Transverse colon (tissue), 3 donors: ENCODE measurements around the gene EDDM13.

ENCODE experiments used
- CTCF ChIP-seq, 5 experiments: fragments of 200-600 bp in 3 of 5; fragments of 450-650 bp in 2 of 5; sonication (generic) in 3 of 5; IDR thresholded peaks; 1 replicate in 2 of 5; 2 replicates in 3 of 5; pipeline ENCODE4 v1.5.1; 2016 to 2017; ENCODE audit warnings: antibody characterized with exemption in 5 of 5, inconsistent platforms in 3 of 5, mild to moderate bottlenecking in 2 of 5, moderate library complexity in 1 of 5
- POLR2A ChIP-seq: fragments of 450-650 bp; IDR thresholded peaks from one replicate; pipeline ENCODE4 v1.6.1; 2016; ENCODE audit warnings: antibody characterized with exemption, mild to moderate bottlenecking, moderate library complexity

- TF ChIP-seq CTCF (IDR thresholded peaks at IDR 0.05) (no peak), POLR2A (no peak)
Measured at GRCh38 chr19:56304243-56304642, 31.7 kb downstream of the EDDM13 start.
